HG03139 (cell line): ENCODE measurements around the gene XCL2.
"Not testable (repeated sequence)": the region's sequence is repeated elsewhere in the genome, so short reads cannot be mapped to it uniquely, and the experiment has no call there.

Experiments used
- ATAC-seq: cut with Tn5 transposase; IDR thresholded peaks from one replicate; pipeline ENCODE4 v1.9.1; 2021; ENCODE audit not compliant: unreplicated experiment

Gene XCL2

GRCh38 chr1:168543840-168544498 is at the start of gene XCL2:
Gene XCL2 (minus strand): TSS chr1:168543997. CDS start chr1:168543964, 33 bp downstream.
- not testable (repeated sequence) for ATAC-seq

GRCh38 chr1:168591641-168592250 is 47.9 kb upstream of the XCL2 start:
- ATAC-seq, result no peak

GRCh38 chr1:168591066-168591465 is 47.3 kb upstream of the XCL2 start:
- no peak for ATAC-seq

- no peak for ATAC-seq
These were observed 45.4 kb upstream of the XCL2 start for GRCh38 chr1:168589167-168589566.

GRCh38 chr1:168585937-168586336 is 42.1 kb upstream of the XCL2 start:
- ATAC-seq, result no peak

GRCh38 chr1:168585191-168585590 is 41.4 kb upstream of the XCL2 start:
- ATAC-seq, result no peak

GRCh38 chr1:168583571-168583970 is 39.8 kb upstream of the XCL2 start:
- no peak for ATAC-seq

- no peak for ATAC-seq
These were observed 39.0 kb upstream of the XCL2 start for GRCh38 chr1:168582688-168583336.

- ATAC-seq, result no peak
These were observed 38.2 kb upstream of the XCL2 start for GRCh38 chr1:168581817-168582572.

- ATAC-seq, result not testable (repeated sequence)
These were observed 37.2 kb upstream of the XCL2 start for GRCh38 chr1:168580991-168581390.

- not testable (repeated sequence) for ATAC-seq
These were observed 36.5 kb upstream of the XCL2 start for GRCh38 chr1:168580290-168580689.

- not testable (repeated sequence) for ATAC-seq
These were observed 34.9 kb upstream of the XCL2 start for GRCh38 chr1:168578531-168579185.

- not testable (repeated sequence) for ATAC-seq
These were observed 32.5 kb upstream of the XCL2 start, which contains the start of gene XCL1 for GRCh38 chr1:168576245-168576688. Gene XCL1 (plus strand): TSS chr1:168576605. CDS start chr1:168576638, 33 bp downstream.

- ATAC-seq, result not testable (repeated sequence)
These were observed 30.4 kb upstream of the XCL2 start for GRCh38 chr1:168574234-168574633.

GRCh38 chr1:168572633-168573032 is 28.8 kb upstream of the XCL2 start:
- no peak for ATAC-seq

- no peak for ATAC-seq
These were observed 26.9 kb upstream of the XCL2 start for GRCh38 chr1:168570652-168571051.

GRCh38 chr1:168568346-168568745 is 24.5 kb upstream of the XCL2 start:
- no peak for ATAC-seq

GRCh38 chr1:168567568-168567967 is 23.8 kb upstream of the XCL2 start:
- ATAC-seq, result no peak

GRCh38 chr1:168567007-168567406 is 23.2 kb upstream of the XCL2 start:
- ATAC-seq, result no peak

GRCh38 chr1:168565825-168566224 is 22.0 kb upstream of the XCL2 start:
- ATAC-seq, result no peak

- ATAC-seq, result no peak
These were observed 18.2 kb upstream of the XCL2 start for GRCh38 chr1:168561989-168562388.
